HepG2 (cell line): ENCODE measurements around the gene SF3B2. TPM values are rescaled to one million over a fixed set of nuclear protein-coding genes. Genes with fewer than 3 reads are reported as not detected.

ENCODE experiments used
- ATM ChIP-seq: fragments of 450-650 bp; IDR thresholded peaks from 2 replicates; pipeline ENCODE4 v1.7.1; 2017; ENCODE audit warnings: mild to moderate bottlenecking, borderline replicate concordance
- EHMT2 ChIP-seq: fragments of 200-600 bp; sonication (generic); IDR thresholded peaks from 2 replicates; pipeline ENCODE4 v1.7.0; 2017; ENCODE audit warnings: antibody characterized with exemption, low read depth, low read length, borderline replicate concordance
- JUNB ChIP-seq: sonication (generic); formaldehyde crosslinking; IDR thresholded peaks from 2 replicates; pipeline ENCODE4 v1.8.0; 2022; ENCODE audit warnings: missing genetic modification reagents, mild to moderate bottlenecking, borderline replicate concordance
- MYC ChIP-seq: sonication (generic); formaldehyde crosslinking; IDR thresholded peaks from 2 replicates; pipeline ENCODE4 v1.9.0; 2021; ENCODE audit warnings: missing genetic modification reagents, borderline replicate concordance
- NR1H2 ChIP-seq: sonication (generic); formaldehyde crosslinking; IDR thresholded peaks from 2 replicates; pipeline ENCODE4 v1.8.1; 2022; ENCODE audit warnings: low read depth, missing genetic modification reagents, borderline replicate concordance
- ZBTB40 ChIP-seq, 2 experiments: fragments of 450-650 bp in 1 of 2; sonication (generic) in 1 of 2; formaldehyde crosslinking in 1 of 2; IDR thresholded peaks; 2 replicates each; pipeline versions ENCODE4 v1.6.1 to v1.8.0; 2016 to 2022; ENCODE audit warnings: antibody characterized with exemption in 1 of 2, mild to moderate bottlenecking in 1 of 2, missing genetic modification reagents in 1 of 2
- ZBTB42 ChIP-seq: sonication (generic); formaldehyde crosslinking; IDR thresholded peaks from 2 replicates; pipeline ENCODE4 v1.5.0; 2020; ENCODE audit warnings: mild to moderate bottlenecking, missing genetic modification reagents
- ZNF160 ChIP-seq: sonication (generic); formaldehyde crosslinking; IDR thresholded peaks from 2 replicates; pipeline ENCODE4 v1.8.0; 2022; ENCODE audit warnings: mild to moderate bottlenecking, inconsistent platforms, missing genetic modification reagents
- polyA plus RNA-seq, 8 experiments: library from polyadenylated mRNA; depleted of rRNA in 3 of 8; stranded (reverse) in 7 of 8; unstranded in 1 of 8; fragments of >200 nt; fragmentation: Illumina TruSeq in 4 of 8; extraction: Trizol in 4 of 8; gene quantifications; 2 replicates each; pipeline versions ENCODE4 v1.2.1 to v1.2.3, GENCODE V29; 2011 to 2016; ENCODE audit warnings: low read depth in 4 of 8, missing spikeins in 1 of 8, mixed read lengths in 1 of 8; ENCODE audit not compliant: insufficient read depth in 1 of 8
- total RNA-seq, 5 experiments: library from RNA; depleted of rRNA; stranded (reverse); fragments of >200 nt; fragmentation: Illumina TruSeq; extraction: Trizol; gene quantifications; 2 replicates each; pipeline ENCODE4 v1.2.3, GENCODE V29; 2016; ENCODE audit warnings: low read depth in 1 of 5
- TF ChIP-seq, protein P1 (sequence below): sonication (generic); formaldehyde crosslinking; IDR thresholded peaks from 2 replicates; pipeline ENCODE4 v1.5.1; 2020; ENCODE audit warnings: mild to moderate bottlenecking, missing genetic modification reagents, borderline replicate concordance
- TF ChIP-seq, protein P2 (sequence below): sonication (generic); formaldehyde crosslinking; IDR thresholded peaks from 2 replicates; pipeline ENCODE4 v1.5.1; 2020; ENCODE audit warnings: missing genetic modification reagents, mild to moderate bottlenecking, borderline replicate concordance

The SF3B2 gene
- total and polyA plus RNA-seq, 2 of the 13 experiments (the other 11 are each of a cell fraction or from before 2014, with no cell fraction given) = 70.4 to 153 TPM

- TF ChIP-seq, protein P1, sequence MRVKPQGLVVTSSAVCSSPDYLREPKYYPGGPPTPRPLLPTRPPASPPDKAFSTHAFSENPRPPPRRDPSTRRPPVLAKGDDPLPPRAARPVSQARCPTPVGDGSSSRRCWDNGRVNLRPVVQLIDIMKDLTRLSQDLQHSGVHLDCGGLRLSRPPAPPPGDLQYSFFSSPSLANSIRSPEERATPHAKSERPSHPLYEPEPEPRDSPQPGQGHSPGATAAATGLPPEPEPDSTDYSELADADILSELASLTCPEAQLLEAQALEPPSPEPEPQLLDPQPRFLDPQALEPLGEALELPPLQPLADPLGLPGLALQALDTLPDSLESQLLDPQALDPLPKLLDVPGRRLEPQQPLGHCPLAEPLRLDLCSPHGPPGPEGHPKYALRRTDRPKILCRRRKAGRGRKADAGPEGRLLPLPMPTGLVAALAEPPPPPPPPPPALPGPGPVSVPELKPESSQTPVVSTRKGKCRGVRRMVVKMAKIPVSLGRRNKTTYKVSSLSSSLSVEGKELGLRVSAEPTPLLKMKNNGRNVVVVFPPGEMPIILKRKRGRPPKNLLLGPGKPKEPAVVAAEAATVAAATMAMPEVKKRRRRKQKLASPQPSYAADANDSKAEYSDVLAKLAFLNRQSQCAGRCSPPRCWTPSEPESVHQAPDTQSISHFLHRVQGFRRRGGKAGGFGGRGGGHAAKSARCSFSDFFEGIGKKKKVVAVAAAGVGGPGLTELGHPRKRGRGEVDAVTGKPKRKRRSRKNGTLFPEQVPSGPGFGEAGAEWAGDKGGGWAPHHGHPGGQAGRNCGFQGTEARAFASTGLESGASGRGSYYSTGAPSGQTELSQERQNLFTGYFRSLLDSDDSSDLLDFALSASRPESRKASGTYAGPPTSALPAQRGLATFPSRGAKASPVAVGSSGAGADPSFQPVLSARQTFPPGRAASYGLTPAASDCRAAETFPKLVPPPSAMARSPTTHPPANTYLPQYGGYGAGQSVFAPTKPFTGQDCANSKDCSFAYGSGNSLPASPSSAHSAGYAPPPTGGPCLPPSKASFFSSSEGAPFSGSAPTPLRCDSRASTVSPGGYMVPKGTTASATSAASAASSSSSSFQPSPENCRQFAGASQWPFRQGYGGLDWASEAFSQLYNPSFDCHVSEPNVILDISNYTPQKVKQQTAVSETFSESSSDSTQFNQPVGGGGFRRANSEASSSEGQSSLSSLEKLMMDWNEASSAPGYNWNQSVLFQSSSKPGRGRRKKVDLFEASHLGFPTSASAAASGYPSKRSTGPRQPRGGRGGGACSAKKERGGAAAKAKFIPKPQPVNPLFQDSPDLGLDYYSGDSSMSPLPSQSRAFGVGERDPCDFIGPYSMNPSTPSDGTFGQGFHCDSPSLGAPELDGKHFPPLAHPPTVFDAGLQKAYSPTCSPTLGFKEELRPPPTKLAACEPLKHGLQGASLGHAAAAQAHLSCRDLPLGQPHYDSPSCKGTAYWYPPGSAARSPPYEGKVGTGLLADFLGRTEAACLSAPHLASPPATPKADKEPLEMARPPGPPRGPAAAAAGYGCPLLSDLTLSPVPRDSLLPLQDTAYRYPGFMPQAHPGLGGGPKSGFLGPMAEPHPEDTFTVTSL (CRISPR knock-in tag) = no peak; the same call in 1 of the 2 replicates
- TF ChIP-seq JUNB (CRISPR knock-in tag) (no peak), ZBTB42 (CRISPR knock-in tag) (no peak; the same call in none of the 2 replicates), ZBTB40 (IDR thresholded peaks at IDR 0.05) (peak; percentile 86), ZBTB40 (CRISPR knock-in tag; IDR thresholded peaks at IDR 0.05) (peak; percentile 60), ZNF160 (CRISPR knock-in tag) (no peak), EHMT2 (no peak), NR1H2 (CRISPR knock-in tag) (no peak), MYC (peak; percentile 76), ATM (no peak)
- TF ChIP-seq, protein P2, sequence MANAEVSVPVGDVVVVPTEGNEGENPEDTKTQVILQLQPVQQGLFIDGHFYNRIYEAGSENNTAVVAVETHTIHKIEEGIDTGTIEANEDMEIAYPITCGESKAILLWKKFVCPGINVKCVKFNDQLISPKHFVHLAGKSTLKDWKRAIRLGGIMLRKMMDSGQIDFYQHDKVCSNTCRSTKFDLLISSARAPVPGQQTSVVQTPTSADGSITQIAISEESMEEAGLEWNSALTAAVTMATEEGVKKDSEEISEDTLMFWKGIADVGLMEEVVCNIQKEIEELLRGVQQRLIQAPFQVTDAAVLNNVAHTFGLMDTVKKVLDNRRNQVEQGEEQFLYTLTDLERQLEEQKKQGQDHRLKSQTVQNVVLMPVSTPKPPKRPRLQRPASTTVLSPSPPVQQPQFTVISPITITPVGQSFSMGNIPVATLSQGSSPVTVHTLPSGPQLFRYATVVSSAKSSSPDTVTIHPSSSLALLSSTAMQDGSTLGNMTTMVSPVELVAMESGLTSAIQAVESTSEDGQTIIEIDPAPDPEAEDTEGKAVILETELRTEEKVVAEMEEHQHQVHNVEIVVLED (CRISPR knock-in tag) = peak; percentile 99
Observed at GRCh38 chr11:66051766-66052663, at the start of gene SF3B2 (continued).
